Fibroblast of villous mesenchyme (primary cell): ENCODE data around the gene ARHGEF28. TPM values are rescaled to one million over a fixed set of nuclear protein-coding genes. Genes with fewer than 3 reads are reported as not detected.

Source experiments
- DNase-seq: peaks from one replicate; pipeline ENCODE4 v3.0.0-alpha.2; 2010; ENCODE audit warnings: low read depth
- H3K4me3 ChIP-seq: 2 replicates; pipeline ENCODE4 v1.5.1; 2011; ENCODE audit warnings: low read depth, mild to moderate bottlenecking, low read length
- total RNA-seq: library from RNA; depleted of rRNA; stranded (reverse); fragments of >200 nt; gene quantifications from 2 replicates; pipeline ENCODE4 v1.2.3, GENCODE V29; 2012
- TF ChIP-seq, protein P1 (sequence below): IDR thresholded peaks from 2 replicates; pipeline ENCODE4 v1.5.1; 2012; ENCODE audit warnings: low read depth, mild to moderate bottlenecking, low read length; ENCODE audit not compliant: insufficient read depth

ARHGEF28 gene
- total RNA-seq, 1 donor, result 40.2 TPM

- TF ChIP-seq, protein P1, sequence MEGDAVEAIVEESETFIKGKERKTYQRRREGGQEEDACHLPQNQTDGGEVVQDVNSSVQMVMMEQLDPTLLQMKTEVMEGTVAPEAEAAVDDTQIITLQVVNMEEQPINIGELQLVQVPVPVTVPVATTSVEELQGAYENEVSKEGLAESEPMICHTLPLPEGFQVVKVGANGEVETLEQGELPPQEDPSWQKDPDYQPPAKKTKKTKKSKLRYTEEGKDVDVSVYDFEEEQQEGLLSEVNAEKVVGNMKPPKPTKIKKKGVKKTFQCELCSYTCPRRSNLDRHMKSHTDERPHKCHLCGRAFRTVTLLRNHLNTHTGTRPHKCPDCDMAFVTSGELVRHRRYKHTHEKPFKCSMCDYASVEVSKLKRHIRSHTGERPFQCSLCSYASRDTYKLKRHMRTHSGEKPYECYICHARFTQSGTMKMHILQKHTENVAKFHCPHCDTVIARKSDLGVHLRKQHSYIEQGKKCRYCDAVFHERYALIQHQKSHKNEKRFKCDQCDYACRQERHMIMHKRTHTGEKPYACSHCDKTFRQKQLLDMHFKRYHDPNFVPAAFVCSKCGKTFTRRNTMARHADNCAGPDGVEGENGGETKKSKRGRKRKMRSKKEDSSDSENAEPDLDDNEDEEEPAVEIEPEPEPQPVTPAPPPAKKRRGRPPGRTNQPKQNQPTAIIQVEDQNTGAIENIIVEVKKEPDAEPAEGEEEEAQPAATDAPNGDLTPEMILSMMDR, result no peak
- H3K4me3 ChIP-seq, result no peak overlapping the region
- DNase-seq, result no peak
These were observed 189.6 kb downstream of the ARHGEF28 start for GRCh38 chr5:73815631-73816030.

GRCh38 chr5:73816656-73817420 lies 190.8 kb downstream of the ARHGEF28 start:
- no peak overlapping the region for H3K4me3 ChIP-seq
- peak; percentile 76 for DNase-seq
- TF ChIP-seq, protein P1, result no peak

DNA sequence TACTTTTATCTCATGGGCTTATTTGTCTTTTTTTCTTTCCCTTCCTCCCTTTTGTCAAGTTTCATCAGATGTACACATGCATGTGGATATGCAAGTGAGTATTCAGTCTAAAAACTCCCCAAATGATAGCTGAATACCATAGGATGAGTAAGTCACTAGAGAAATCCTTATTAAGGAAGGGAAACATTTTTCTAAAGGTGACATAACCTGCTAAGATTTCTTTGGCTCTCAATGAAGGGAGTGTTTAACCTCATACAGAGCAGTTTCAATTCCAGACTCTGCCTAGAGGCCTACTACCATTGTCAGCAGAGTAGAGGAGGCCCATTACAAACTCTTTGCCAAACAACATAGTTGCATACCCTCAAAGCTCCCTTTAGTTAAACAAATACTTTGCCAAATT lies 192.4 kb downstream of the ARHGEF28 start:
- TF ChIP-seq, protein P1, result no peak
- no peak overlapping the region for H3K4me3 ChIP-seq
- DNase-seq, result no peak

DNA sequence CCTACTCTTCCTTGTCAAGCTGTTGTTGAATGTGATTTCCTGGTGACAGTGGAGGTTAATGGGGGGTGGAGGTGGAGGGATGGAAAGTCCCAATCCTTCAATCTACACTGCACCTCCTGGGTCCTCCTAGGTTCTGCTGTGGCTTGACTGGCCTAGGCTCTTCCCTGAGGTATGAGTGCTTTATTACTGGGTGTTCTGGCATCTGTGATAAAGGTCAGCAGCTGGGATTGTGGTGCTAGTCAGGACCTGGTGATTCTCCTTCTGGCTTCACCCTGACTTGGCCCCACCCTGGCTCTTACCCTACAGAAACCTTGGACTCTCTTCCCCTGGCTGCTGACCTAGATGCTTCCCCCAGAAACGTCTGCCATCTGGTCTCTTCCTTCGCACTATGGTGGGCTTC lies 194.3 kb downstream of the ARHGEF28 start:
- DNase-seq, result no peak
- no peak overlapping the region for H3K4me3 ChIP-seq
- TF ChIP-seq, protein P1, result no peak

DNA sequence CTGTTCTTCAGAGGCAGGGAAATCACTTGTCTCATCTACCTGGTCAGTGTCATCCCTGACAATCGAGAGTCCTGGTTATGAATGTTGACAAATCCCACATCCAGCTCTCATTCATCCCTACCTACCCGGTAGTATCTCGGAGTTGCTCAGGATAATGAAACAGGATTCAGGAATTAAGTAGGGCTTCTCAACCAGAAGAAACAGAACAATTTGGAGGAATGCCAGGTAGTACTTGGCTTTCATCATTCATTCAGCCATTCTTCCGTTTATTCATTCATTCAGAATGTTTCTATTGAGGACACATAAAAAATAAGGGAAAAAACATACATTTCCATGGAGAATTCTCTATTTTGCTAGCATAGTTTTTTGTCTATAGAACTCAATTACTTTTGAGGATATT lies 195.0 kb downstream of the ARHGEF28 start:
- TF ChIP-seq, protein P1, result no peak
- H3K4me3 ChIP-seq, result no peak overlapping the region
- DNase-seq, result no peak

DNA sequence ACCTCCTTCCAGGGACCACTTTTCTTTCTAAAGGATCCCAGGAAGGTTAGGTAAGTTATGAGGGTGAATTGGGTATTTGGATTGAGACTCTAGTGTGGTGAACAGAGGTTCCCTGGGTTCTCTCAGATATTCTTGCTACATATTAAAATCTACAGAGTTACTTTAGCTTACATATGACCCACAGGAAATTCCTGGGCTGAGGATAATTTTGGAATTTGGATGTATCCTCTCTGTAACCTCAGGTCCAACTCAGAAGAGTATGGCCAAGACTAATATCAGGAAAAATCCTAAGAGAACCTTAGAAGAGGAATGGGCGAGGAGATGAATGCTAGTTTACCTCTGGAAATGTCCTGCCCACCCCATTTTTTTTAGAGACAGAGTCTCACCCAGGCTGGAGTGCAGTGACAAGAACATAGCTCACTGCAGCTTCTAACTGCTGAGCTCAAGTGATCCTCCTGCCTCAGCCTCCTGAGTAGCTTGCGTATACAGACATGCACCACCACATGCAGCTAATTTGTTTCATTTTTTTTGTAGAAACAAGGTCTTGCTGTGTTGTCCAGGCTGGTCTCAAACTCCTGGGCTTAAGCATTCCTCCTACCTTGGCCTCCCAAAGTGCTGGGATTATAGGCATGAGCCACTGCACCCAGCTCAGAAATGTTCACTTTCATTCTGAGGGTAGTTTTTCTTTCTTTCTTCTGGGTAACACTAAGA lies 196.4 kb downstream of the ARHGEF28 start:
- DNase-seq, result no peak
- TF ChIP-seq, protein P1, result no peak
- no peak overlapping the region for H3K4me3 ChIP-seq
